GM12891 (cell line): ENCODE results near the gene DLK1.

Experiments used
- POLR2A ChIP-seq: IDR thresholded peaks from 2 replicates; pipeline ENCODE4 v1.6.1; 2011; ENCODE audit warnings: low read depth, low read length, control low read depth
- POLR2AphosphoS5 ChIP-seq: IDR thresholded peaks from 2 replicates; pipeline ENCODE4 v1.6.1; 2011; ENCODE audit warnings: low read depth, low read length, control low read depth
- TAF1 ChIP-seq: IDR thresholded peaks from 2 replicates; pipeline ENCODE4 v1.6.1; 2011; ENCODE audit warnings: low read depth, low read length, control low read depth

- no peak for TF ChIP-seq POLR2A
- no peak for TF ChIP-seq POLR2AphosphoS5
- TF ChIP-seq TAF1 = no peak
Measured at GRCh38 chr14:100713705-100714104, 13.0 kb upstream of the DLK1 start.
